ENCODE results near the gene CMSS1.

GRCh38 chr3:99929745-99930139 is 112.1 kb downstream of the CMSS1 start:
- no peak for TF ChIP-seq CTCF (IDR thresholded peaks at IDR 0.05)
- TF ChIP-seq POLR2A (IDR thresholded peaks at IDR 0.05; ENCODE audit: low read depth), result no peak
- TF ChIP-seq POLR2AphosphoS5 (IDR thresholded peaks at IDR 0.05), result peak; percentile 52 to 68
- TF ChIP-seq EP300 (IDR thresholded peaks at IDR 0.05), result no peak

Measured in esophagus muscularis mucosa (tissue), 4 donors.